DOHH2 (cell line): ENCODE data around the gene CHRM5.

ENCODE experiments used
- H3F3A ChIP-seq: fragments of 200-600 bp; sonication (generic), shearing (Covaris generic); 2 replicates; pipeline ENCODE4 v1.6.0; 2016; ENCODE audit warnings: antibody characterized with exemption, mild to moderate bottlenecking; ENCODE audit not compliant: control insufficient read depth, insufficient read depth
- H3K27ac ChIP-seq: fragments of 200-600 bp; sonication (generic); 2 replicates; pipeline ENCODE4 v1.5.1; 2014; ENCODE audit warnings: low read depth, mild to moderate bottlenecking, low read length, moderate library complexity
- H3K27me3 ChIP-seq: fragments of 200-600 bp; sonication (generic); 2 replicates; pipeline ENCODE4 v1.6.1; 2014; ENCODE audit warnings: mild to moderate bottlenecking, low read length, mixed read lengths; ENCODE audit not compliant: control insufficient read depth
- H3K36me3 ChIP-seq: fragments of 200-600 bp; sonication (generic); 2 replicates; pipeline ENCODE4 v1.6.1; 2014; ENCODE audit warnings: mild to moderate bottlenecking, low read length, moderate library complexity, mixed read lengths; ENCODE audit not compliant: control insufficient read depth
- H3K4me1 ChIP-seq: fragments of 200-600 bp; sonication (generic); 2 replicates; pipeline ENCODE4 v1.6.1; 2014; ENCODE audit warnings: mild to moderate bottlenecking, low read length, mixed read lengths; ENCODE audit not compliant: control insufficient read depth
- H3K4me2 ChIP-seq: fragments of 200-600 bp; sonication (generic); 2 replicates; pipeline ENCODE4 v1.6.0; 2014; ENCODE audit warnings: mild to moderate bottlenecking, low read length, moderate library complexity
- H3K4me3 ChIP-seq: fragments of 200-600 bp; sonication (generic); 2 replicates; pipeline ENCODE4 v1.5.1; 2014; ENCODE audit warnings: mild to moderate bottlenecking, low read length, mixed read lengths
- H3K79me2 ChIP-seq: fragments of 200-600 bp; sonication (generic); 2 replicates; pipeline ENCODE4 v1.6.1; 2014; ENCODE audit warnings: mild to moderate bottlenecking, low read length, mixed read lengths; ENCODE audit not compliant: control insufficient read depth
- H3K9me2 ChIP-seq: fragments of 200-600 bp; sonication (generic); replicated peaks from 2 replicates; pipeline ENCODE4 v1.6.1; 2014; ENCODE audit warnings: mild to moderate bottlenecking, low read length, mixed read lengths; ENCODE audit not compliant: control insufficient read depth
- H3K9me3 ChIP-seq: fragments of 200-600 bp; sonication (generic); 2 replicates; pipeline ENCODE4 v1.6.1; 2014; ENCODE audit warnings: antibody characterized with exemption, low read length, mixed read lengths; ENCODE audit not compliant: control insufficient read depth, insufficient read depth
- H4K20me1 ChIP-seq: fragments of 200-600 bp; sonication (generic); 2 replicates; pipeline ENCODE4 v1.6.0; 2014; ENCODE audit warnings: low read depth, mild to moderate bottlenecking, antibody characterized with exemption, low read length, moderate library complexity; ENCODE audit not compliant: control insufficient read depth, insufficient read depth
- CTCF ChIP-seq: fragments of 200-600 bp; sonication (generic); IDR thresholded peaks from one replicate; pipeline ENCODE4 v1.5.1; 2014; ENCODE audit warnings: antibody characterized with exemption, mild to moderate bottlenecking, low read depth, low read length; ENCODE audit not compliant: poor library complexity, severe bottlenecking
- EZH2phosphoT487 ChIP-seq: fragments of 200-600 bp; sonication (generic); IDR thresholded peaks from 2 replicates; pipeline ENCODE4 v1.6.1; 2017; ENCODE audit warnings: borderline replicate concordance, mild to moderate bottlenecking, antibody characterized with exemption, low read length, moderate library complexity, mixed read lengths

Gene CHRM5

DNA sequence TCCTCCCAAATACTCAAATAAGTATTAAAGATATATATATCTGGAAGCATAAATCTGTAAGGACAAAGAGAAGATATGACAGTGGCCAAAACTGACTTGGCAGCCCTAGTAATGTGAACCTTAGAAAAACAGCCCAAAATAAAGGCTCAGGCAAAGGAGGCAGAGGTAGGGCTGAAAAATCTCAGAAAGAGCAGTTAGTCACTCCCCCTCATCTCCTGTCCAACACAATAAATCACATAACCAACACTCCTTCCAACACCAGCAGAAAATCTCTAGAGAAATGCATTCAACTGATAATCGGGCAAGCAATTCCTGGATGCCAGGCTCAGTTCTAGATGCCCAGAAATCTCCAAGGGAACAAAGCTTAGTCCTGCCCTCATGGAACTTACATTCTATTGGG, 22.1 kb upstream of the CHRM5 start:
- Histone ChIP-seq H3K79me2 (no peaks in the 10 kb centered on the region), H3K4me1 (no peaks in the 10 kb centered on the region), H4K20me1 (no peaks in the 10 kb centered on the region), H3F3A (no peaks in the 10 kb centered on the region), H3K4me3 (no peak overlapping the region), H3K4me2 (no peak overlapping the region), H3K9me3 (no peaks in the 10 kb centered on the region), H3K27me3 (no peaks in the 10 kb centered on the region), H3K27ac (no peak overlapping the region), H3K9me2 (no peaks in the 10 kb centered on the region), H3K36me3 (no peaks in the 10 kb centered on the region)
- TF ChIP-seq EZH2phosphoT487 (no peak), CTCF (no peak)

- TF ChIP-seq CTCF (no peak), EZH2phosphoT487 (no peak)
- Histone ChIP-seq H3K4me1 (no peaks in the 10 kb centered on the region), H4K20me1 (no peaks in the 10 kb centered on the region), H3K4me3 (no peak overlapping the region), H3K36me3 (no peaks in the 10 kb centered on the region), H3K79me2 (no peaks in the 10 kb centered on the region), H3K27ac (no peak overlapping the region), H3K9me2 (no peaks in the 10 kb centered on the region), H3K4me2 (no peak overlapping the region), H3K9me3 (no peaks in the 10 kb centered on the region), H3F3A (no peaks in the 10 kb centered on the region), H3K27me3 (no peaks in the 10 kb centered on the region)
These were observed 12.4 kb upstream of the CHRM5 start for GRCh38 chr15:33955945-33956344.

- H4K20me1 ChIP-seq, result no peaks in the 10 kb centered on the region
- no peaks in the 10 kb centered on the region for H3K27me3 ChIP-seq
- H3K79me2 ChIP-seq, result no peaks in the 10 kb centered on the region
- no peaks in the 10 kb centered on the region for H3F3A ChIP-seq
- no peaks in the 10 kb centered on the region for H3K4me1 ChIP-seq
- H3K4me3 ChIP-seq, result no peak overlapping the region
- no peaks in the 10 kb centered on the region for H3K9me3 ChIP-seq
- H3K4me2 ChIP-seq, result no peak overlapping the region
- TF ChIP-seq EZH2phosphoT487, result no peak
- no peak for TF ChIP-seq CTCF
- H3K36me3 ChIP-seq, result no peaks in the 10 kb centered on the region
- H3K27ac ChIP-seq, result no peak overlapping the region
- H3K9me2 ChIP-seq, result no peaks in the 10 kb centered on the region
These were observed 11.9 kb upstream of the CHRM5 start for GRCh38 chr15:33956397-33956796.
